ENCODE data around the gene LCN9. TPM values are rescaled to one million over a fixed set of nuclear protein-coding genes. Genes with fewer than 3 reads are reported as not detected.

Gene LCN9
- total RNA-seq, 1 donor from 2014 or later = not detected

- TF ChIP-seq CTCF (IDR thresholded peaks at IDR 0.05; ENCODE audit: partially characterized antibody, unreplicated experiment) = no peak
- peaks cover 4% of the 10 kb centered on the region for H3K9me3 Mint-ChIP-seq (ENCODE audit: unreplicated experiment)
- H3K27ac Mint-ChIP-seq (ENCODE audit: unreplicated experiment) = no peak within 1 kb of the TSS
- H3K4me3 Mint-ChIP-seq (ENCODE audit: unreplicated experiment) = no peak within 1 kb of the TSS
- peaks cover 3% of the 10 kb centered on the region for H3K27me3 Mint-ChIP-seq (ENCODE audit: unreplicated experiment)
- DNase-seq = no peak
- no peaks in the 10 kb centered on the region for H3K4me1 Mint-ChIP-seq (ENCODE audit: low read depth, unreplicated experiment)
- peaks cover 8% of the 10 kb centered on the region for H3K36me3 Mint-ChIP-seq (ENCODE audit: unreplicated experiment)
Observed at GRCh38 chr9:135639196-135639595, 23.9 kb upstream of the LCN9 start, which contains the start of gene GLT6D1. TSS of gene GLT6D1 (minus strand) at chr9:135639540. CDS start at chr9:135639187, 353 bp downstream.

- DNase-seq = no peak
- H3K4me1 Mint-ChIP-seq (ENCODE audit: low read depth, unreplicated experiment) = no peaks in the 10 kb centered on the region
- H3K9me3 Mint-ChIP-seq (ENCODE audit: unreplicated experiment) = peaks cover 12% of the 10 kb centered on the region
- H3K36me3 Mint-ChIP-seq (ENCODE audit: unreplicated experiment) = peaks cover 22% of the 10 kb centered on the region
- H3K27me3 Mint-ChIP-seq (ENCODE audit: unreplicated experiment) = peaks cover 4% of the 10 kb centered on the region
- no peak for TF ChIP-seq CTCF (IDR thresholded peaks at IDR 0.05; ENCODE audit: partially characterized antibody, unreplicated experiment)
- no peak overlapping the region for H3K4me3 Mint-ChIP-seq (ENCODE audit: unreplicated experiment)
- no peak overlapping the region for H3K27ac Mint-ChIP-seq (ENCODE audit: unreplicated experiment)
Observed at GRCh38 chr9:135641047-135641446, 22.1 kb upstream of the LCN9 start.

- no peak overlapping the region for H3K27ac Mint-ChIP-seq (ENCODE audit: unreplicated experiment)
- H3K9me3 Mint-ChIP-seq (ENCODE audit: unreplicated experiment) = peaks cover 13% of the 10 kb centered on the region
- no peak for TF ChIP-seq CTCF (IDR thresholded peaks at IDR 0.05; ENCODE audit: partially characterized antibody, unreplicated experiment)
- H3K4me1 Mint-ChIP-seq (ENCODE audit: low read depth, unreplicated experiment) = no peaks in the 10 kb centered on the region
- no peak overlapping the region for H3K4me3 Mint-ChIP-seq (ENCODE audit: unreplicated experiment)
- peaks cover 4% of the 10 kb centered on the region for H3K27me3 Mint-ChIP-seq (ENCODE audit: unreplicated experiment)
- no peak for DNase-seq
- peaks cover 22% of the 10 kb centered on the region for H3K36me3 Mint-ChIP-seq (ENCODE audit: unreplicated experiment)
Observed at GRCh38 chr9:135641745-135642144, 21.4 kb upstream of the LCN9 start.

GRCh38 chr9:135644631-135645218 lies 18.4 kb upstream of the LCN9 start:
- H3K27me3 Mint-ChIP-seq (ENCODE audit: unreplicated experiment) = peaks cover 4% of the 10 kb centered on the region
- H3K4me3 Mint-ChIP-seq (ENCODE audit: unreplicated experiment) = no peak overlapping the region
- H3K36me3 Mint-ChIP-seq (ENCODE audit: unreplicated experiment) = peaks cover 32% of the 10 kb centered on the region
- no peak overlapping the region for H3K27ac Mint-ChIP-seq (ENCODE audit: unreplicated experiment)
- no peak for DNase-seq
- TF ChIP-seq CTCF (IDR thresholded peaks at IDR 0.05; ENCODE audit: partially characterized antibody, unreplicated experiment) = no peak
- peaks cover 24% of the 10 kb centered on the region for H3K9me3 Mint-ChIP-seq (ENCODE audit: unreplicated experiment)
- H3K4me1 Mint-ChIP-seq (ENCODE audit: low read depth, unreplicated experiment) = no peaks in the 10 kb centered on the region

GRCh38 chr9:135647884-135648283 lies 15.2 kb upstream of the LCN9 start:
- Mint-ChIP-seq H3K27me3 (ENCODE audit: unreplicated experiment) (peaks cover 6% of the 10 kb centered on the region), H3K9me3 (ENCODE audit: unreplicated experiment) (peaks cover 34% of the 10 kb centered on the region), H3K36me3 (ENCODE audit: unreplicated experiment) (peaks cover 39% of the 10 kb centered on the region), H3K4me1 (ENCODE audit: low read depth, unreplicated experiment) (no peaks in the 10 kb centered on the region), H3K27ac (ENCODE audit: unreplicated experiment) (no peak overlapping the region), H3K4me3 (ENCODE audit: unreplicated experiment) (no peak overlapping the region)
- no peak for TF ChIP-seq CTCF (IDR thresholded peaks at IDR 0.05; ENCODE audit: partially characterized antibody, unreplicated experiment)
- DNase-seq = no peak

Measured in glutamatergic neuron (in vitro differentiated cells).